ENCODE measurements around the gene NOL9.

DNA sequence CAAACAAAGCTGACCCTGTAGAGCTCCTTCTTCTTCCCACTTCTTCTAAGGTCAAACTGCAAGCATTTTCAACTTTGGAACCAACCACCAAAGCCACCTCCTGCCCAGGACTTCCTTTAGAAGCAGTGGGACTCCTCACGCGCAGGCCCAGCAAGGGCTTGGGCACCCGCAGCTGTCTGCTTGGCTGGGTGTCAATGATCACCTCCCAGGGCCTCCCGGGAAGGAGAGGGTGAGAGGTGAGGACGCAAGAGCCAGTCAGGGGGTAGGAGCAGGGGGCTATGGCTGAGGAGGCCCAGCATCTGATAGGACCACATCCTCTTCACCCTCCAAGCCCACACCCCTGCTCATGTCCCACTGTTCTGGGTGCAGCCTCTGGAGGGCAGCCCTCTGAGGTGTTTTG, 38.1 kb upstream of the NOL9 start:
- TF ChIP-seq POLR2AphosphoS5 (IDR thresholded peaks at IDR 0.05; ENCODE audit: insufficient read depth in 1 of 2, low read depth in 1 of 2) (no peak), POLR2A (IDR thresholded peaks at IDR 0.05) (no peak)
- TF ChIP-seq, protein P1, sequence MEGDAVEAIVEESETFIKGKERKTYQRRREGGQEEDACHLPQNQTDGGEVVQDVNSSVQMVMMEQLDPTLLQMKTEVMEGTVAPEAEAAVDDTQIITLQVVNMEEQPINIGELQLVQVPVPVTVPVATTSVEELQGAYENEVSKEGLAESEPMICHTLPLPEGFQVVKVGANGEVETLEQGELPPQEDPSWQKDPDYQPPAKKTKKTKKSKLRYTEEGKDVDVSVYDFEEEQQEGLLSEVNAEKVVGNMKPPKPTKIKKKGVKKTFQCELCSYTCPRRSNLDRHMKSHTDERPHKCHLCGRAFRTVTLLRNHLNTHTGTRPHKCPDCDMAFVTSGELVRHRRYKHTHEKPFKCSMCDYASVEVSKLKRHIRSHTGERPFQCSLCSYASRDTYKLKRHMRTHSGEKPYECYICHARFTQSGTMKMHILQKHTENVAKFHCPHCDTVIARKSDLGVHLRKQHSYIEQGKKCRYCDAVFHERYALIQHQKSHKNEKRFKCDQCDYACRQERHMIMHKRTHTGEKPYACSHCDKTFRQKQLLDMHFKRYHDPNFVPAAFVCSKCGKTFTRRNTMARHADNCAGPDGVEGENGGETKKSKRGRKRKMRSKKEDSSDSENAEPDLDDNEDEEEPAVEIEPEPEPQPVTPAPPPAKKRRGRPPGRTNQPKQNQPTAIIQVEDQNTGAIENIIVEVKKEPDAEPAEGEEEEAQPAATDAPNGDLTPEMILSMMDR (IDR thresholded peaks at IDR 0.05) = no peak

Data from vagina (tissue), 2 donors.